ENCODE measurements around the gene CPPED1.

CPPED1 gene

DNA sequence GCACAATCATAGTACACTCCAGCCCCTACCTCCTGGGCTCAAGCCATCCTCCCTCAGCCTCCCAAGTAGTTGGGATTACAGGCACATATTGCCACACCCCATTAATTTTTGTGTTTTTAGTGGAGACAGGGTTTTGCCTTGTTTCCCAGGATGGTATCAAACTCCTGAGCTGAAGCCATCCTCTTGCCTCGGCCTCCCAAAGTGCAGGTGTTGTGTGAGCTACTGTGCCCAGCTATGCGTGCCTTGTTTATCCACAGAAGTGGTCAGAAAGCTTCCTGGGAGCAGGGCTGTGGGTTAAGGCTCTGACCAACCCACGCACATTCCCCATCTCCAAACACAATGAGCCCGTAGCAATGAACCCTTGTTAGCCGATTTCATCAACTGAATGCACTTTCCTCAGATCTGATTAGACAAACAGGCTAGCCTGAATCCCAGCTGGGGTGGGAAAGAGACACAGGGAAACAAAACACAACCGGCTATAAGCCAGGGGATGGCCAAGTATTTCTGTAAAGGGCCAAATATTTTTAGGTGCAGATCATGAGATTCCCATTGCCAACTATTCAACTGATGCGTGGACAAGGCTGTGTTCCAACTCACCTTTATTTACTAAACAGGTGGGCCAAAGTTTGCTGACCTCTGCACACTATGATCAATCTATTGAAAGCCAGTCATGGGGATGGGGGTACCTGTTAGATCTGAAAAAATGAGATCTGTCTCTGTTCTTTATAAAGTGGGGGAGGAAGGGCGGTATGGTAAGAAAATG, 193.6 kb downstream of the CPPED1 start:
- ATAC-seq (no peak), DNase-seq (no peak)
